A549 treated with dexamethasone at 1 μM for 4 hours (cell line): ENCODE results near the gene DCP1A. TPM values are rescaled to one million over a fixed set of nuclear protein-coding genes. Genes with fewer than 3 reads are reported as not detected.

Source experiments
- total RNA-seq: library from RNA; stranded (reverse); fragments of 200-300 nt; extraction: Qiagen RNA extraction; gene quantifications from 5 replicates; pipeline ENCODE4 v1.2.3, GENCODE V29; 2022

Gene DCP1A
- total RNA-seq: 5.4 to 9.3 TPM (median 6.9 TPM) in 5 replicates

DNA sequence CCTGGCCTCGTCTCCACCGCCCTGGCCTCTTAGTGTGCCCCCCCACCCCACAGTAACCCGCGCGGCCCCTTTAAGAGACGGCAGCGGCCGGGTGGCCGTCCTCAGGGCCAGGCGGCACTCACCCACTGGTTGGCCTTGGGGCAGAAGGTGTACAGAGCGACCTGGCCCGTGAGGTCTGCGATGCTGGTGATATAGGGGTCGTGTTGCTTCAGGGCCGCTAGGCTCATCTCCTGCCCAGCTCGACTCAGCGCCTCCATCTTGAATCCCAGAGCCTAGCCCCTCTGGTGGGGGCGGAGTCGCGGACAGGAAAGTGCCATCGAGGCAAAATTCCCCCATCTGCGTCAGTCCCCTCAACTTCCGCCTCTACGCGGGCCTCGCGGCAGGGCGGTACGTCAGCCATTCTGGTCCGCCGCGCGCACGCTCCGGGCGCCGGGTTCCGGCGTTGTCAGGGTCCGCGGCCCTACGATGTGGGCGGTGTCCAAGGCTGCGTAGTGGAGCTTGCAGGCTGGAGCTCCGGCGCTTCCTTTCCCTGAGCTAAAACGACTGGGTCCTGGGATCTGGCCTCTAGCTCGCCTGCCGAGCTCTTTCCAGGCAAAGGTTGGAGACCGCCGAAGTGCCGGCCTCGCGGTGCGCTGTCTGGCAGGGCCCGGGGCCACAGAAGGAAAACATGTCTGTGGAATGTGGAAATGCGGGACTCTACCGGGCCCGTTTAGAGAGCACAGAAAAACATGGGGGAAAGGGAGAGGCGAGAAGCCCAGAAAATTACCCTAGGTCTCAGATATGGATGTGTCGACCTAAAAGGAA lies at the start of gene DCP1A:
Gene DCP1A (minus strand): TSS at position 283 of the 804 bp plus-strand sequence. CDS start 26 bp downstream, at position 257.

GRCh38 chr3:53255775-53256703 lies 91.3 kb downstream of the DCP1A start, which contains the start of gene TKT:
TSS of gene TKT (minus strand) at chr3:53256022. CDS start at chr3:53255942, 80 bp downstream.

Other genes with a start within 250 kb of the DCP1A start
- gene RFT1, start 217.1 kb downstream of the DCP1A start, total RNA-seq: 16.5 to 29.2 TPM (median 27.6 TPM) in 5 replicates
- gene PRKCD, start 186.3 kb downstream of the DCP1A start, total RNA-seq: 37.5 to 54.6 TPM (median 48.4 TPM) in 5 replicates
- gene TKT, start 91.5 kb downstream of the DCP1A start, total RNA-seq: 1,560 to 2,026 TPM (median 1,999 TPM) in 5 replicates
- 0.54 to 1.1 TPM (median 0.88 TPM) in 5 replicates for gene CACNA1D, start 147.1 kb upstream of the DCP1A start, total RNA-seq